Right hindlimb (tissue), 1 donor: ENCODE results near the gene EDC4.
"Not testable (repeated sequence)": the region's sequence is repeated elsewhere in the genome, so short reads cannot be mapped to it uniquely, and the experiment has no call there.

Experiments
- DNase-seq: peaks from one replicate; pipeline ENCODE4 v3.0.0-alpha.2; 2018

The EDC4 gene

GRCh38 chr16:67914758-67915495 is 42.1 kb downstream of the EDC4 start:
- DNase-seq = no peak

- DNase-seq = not testable (repeated sequence)
Measured at GRCh38 chr16:67915496-67915769, 42.6 kb downstream of the EDC4 start.

- no peak for DNase-seq
Measured at GRCh38 chr16:67915831-67916723, 43.2 kb downstream of the EDC4 start.

- peak; percentile 77 for DNase-seq
Measured at GRCh38 chr16:67917140-67917851, 44.4 kb downstream of the EDC4 start.

- DNase-seq = no peak
Measured at GRCh38 chr16:67917852-67918236, 45.0 kb downstream of the EDC4 start.

- no peak for DNase-seq
Measured at GRCh38 chr16:67919622-67920221, 46.9 kb downstream of the EDC4 start.

GRCh38 chr16:67922221-67922620 is 49.4 kb downstream of the EDC4 start:
- DNase-seq = no peak

GRCh38 chr16:67922740-67923139 is 49.9 kb downstream of the EDC4 start:
- no peak for DNase-seq

GRCh38 chr16:67923414-67924116 is 50.7 kb downstream of the EDC4 start:
- no peak for DNase-seq

- DNase-seq = no peak
Measured at GRCh38 chr16:67924140-67924906, 51.5 kb downstream of the EDC4 start.

GRCh38 chr16:67926181-67926750 is 53.4 kb downstream of the EDC4 start:
- DNase-seq = no peak

GRCh38 chr16:67927131-67927941 is 54.5 kb downstream of the EDC4 start:
- DNase-seq = no peak

GRCh38 chr16:67928147-67928546 is 55.3 kb downstream of the EDC4 start:
- no peak for DNase-seq

- DNase-seq = peak; percentile 77
Measured at GRCh38 chr16:67928561-67929364, 55.9 kb downstream of the EDC4 start.

- no peak for DNase-seq
Measured at GRCh38 chr16:67930191-67930590, 57.3 kb downstream of the EDC4 start.

GRCh38 chr16:67930678-67931211 is 57.9 kb downstream of the EDC4 start:
- no peak for DNase-seq
